K562 (cell line): Measurements from ENCODE around the gene WIPF3. TPM values are rescaled to one million over a fixed set of nuclear protein-coding genes. Genes with fewer than 3 reads are reported as not detected.

Experiments
- CBFA2T2 ChIP-seq: fragments of 450-650 bp; conservative IDR thresholded peaks from 2 replicates; pipeline ENCODE4 v1.6.1; 2017; ENCODE audit warnings: mild to moderate bottlenecking
- FOXA3 ChIP-seq, 2 experiments: fragments of 450-650 bp in 1 of 2; sonication (generic) in 1 of 2; formaldehyde crosslinking; IDR thresholded peaks in 1 of 2; conservative IDR thresholded peaks in 1 of 2; 2 replicates each; pipeline versions ENCODE4 v1.4.0 to v1.8.0; 2020 to 2022; ENCODE audit warnings: mild to moderate bottlenecking in 2 of 2, missing genetic modification reagents in 1 of 2
- NFATC3 ChIP-seq: fragments of 450-650 bp; IDR thresholded peaks from 2 replicates; pipeline ENCODE4 v1.6.1; 2017; ENCODE audit warnings: mild to moderate bottlenecking
- NR2C1 ChIP-seq, 2 experiments: fragments of 450-650 bp; IDR thresholded peaks; 2 replicates each; pipeline ENCODE4 v1.6.1; 2017; ENCODE audit warnings: mild to moderate bottlenecking in 2 of 2, antibody characterized with exemption in 1 of 2, inconsistent platforms in 1 of 2, missing compliant biosample characterization in 1 of 2, missing genetic modification characterization in 1 of 2
- SRSF3 ChIP-seq: fragments of 200-400 bp; formaldehyde crosslinking; IDR thresholded peaks from 2 replicates; pipeline ENCODE4 v1.6.1; 2016; ENCODE audit warnings: mild to moderate bottlenecking, low read length, moderate library complexity; ENCODE audit not compliant: insufficient read depth
- THAP7 ChIP-seq: fragments of 250-450 bp; sonication (Bioruptor Pico); IDR thresholded peaks from 2 replicates; pipeline ENCODE4 v1.5.0; 2021
- U2AF2 ChIP-seq: fragments of 200-400 bp; formaldehyde crosslinking; optimal IDR thresholded peaks from 2 replicates; pipeline ENCODE3; 2017; ENCODE audit warnings: low read depth, mild to moderate bottlenecking, low read length
- VEZF1 ChIP-seq: fragments of 200-800 bp; sonication (Bioruptor generic); IDR thresholded peaks from 2 replicates; pipeline ENCODE4 v1.6.1; 2017; ENCODE audit warnings: missing genetic modification characterization, missing compliant biosample characterization
- ZNF384 ChIP-seq: IDR thresholded peaks from 2 replicates; pipeline ENCODE4 v1.6.1; 2012; ENCODE audit warnings: low read depth, low read length, improper control_type of control experiment
- ZNF583 ChIP-seq: fragments of 250-450 bp; sonication (Bioruptor Pico); IDR thresholded peaks from 2 replicates; pipeline ENCODE4 v1.4.0; 2020
- polyA plus RNA-seq, 8 experiments: library from polyadenylated mRNA; depleted of rRNA in 4 of 8; stranded (reverse) in 5 of 8; unstranded in 3 of 8; fragments of >200 nt; fragmentation: Nextera tagmentation in 2 of 8; fragmentation: Illumina TruSeq in 1 of 8; extraction: Ambion mirVana in 2 of 8; extraction: Trizol in 1 of 8; gene quantifications; 2 replicates each; pipeline versions ENCODE4 v1.2.1 to v1.2.3, GENCODE V29; 2011 to 2014; ENCODE audit warnings: inconsistent platforms in 1 of 8, missing spikeins in 1 of 8
- total RNA-seq, 7 experiments: library from RNA; depleted of rRNA in 6 of 7; stranded (reverse); fragments of >200 nt in 6 of 7; fragmentation: Illumina TruSeq in 2 of 7; extraction: Trizol in 2 of 7; gene quantifications; 2 replicates each; pipeline versions ENCODE4 v1.2.1 to v1.2.3, GENCODE V29; 2011 to 2021; ENCODE audit warnings: low replicate concordance in 1 of 7
- TF ChIP-seq, protein P1 (sequence below), 2 experiments: fragments of 250-450 bp in 1 of 2; fragments of 450-650 bp in 1 of 2; sonication (Bioruptor Pico) in 1 of 2; IDR thresholded peaks; 2 replicates each; pipeline versions ENCODE4 v1.6.1 to v1.8.0; 2016 to 2021; ENCODE audit warnings: mild to moderate bottlenecking in 2 of 2, moderate library complexity in 2 of 2, missing compliant biosample characterization in 1 of 2, missing genetic modification characterization in 1 of 2
- TF ChIP-seq, protein P2 (sequence below), 2 experiments: fragments of 200-800 bp in 1 of 2; sonication (Bioruptor generic) in 1 of 2; sonication (generic) in 1 of 2; formaldehyde crosslinking in 1 of 2; IDR thresholded peaks in 1 of 2; conservative IDR thresholded peaks in 1 of 2; 2 replicates each; pipeline versions ENCODE4 v1.5.0 to v1.6.1; 2016 to 2020; ENCODE audit warnings: missing compliant biosample characterization in 1 of 2, missing genetic modification characterization in 1 of 2, missing genetic modification reagents in 1 of 2
- TF ChIP-seq, protein P3 (sequence below): fragments of 450-650 bp; formaldehyde crosslinking; IDR thresholded peaks from 2 replicates; pipeline ENCODE4 v1.4.0; 2020; ENCODE audit warnings: mild to moderate bottlenecking, moderate library complexity

Gene WIPF3
- total and polyA plus RNA-seq, 9 of the 15 experiments (the other 6 are each of a cell fraction or from before 2014, with no cell fraction given) = 0.18 to 3.2 (median 1.7) TPM

- TF ChIP-seq, protein P1, sequence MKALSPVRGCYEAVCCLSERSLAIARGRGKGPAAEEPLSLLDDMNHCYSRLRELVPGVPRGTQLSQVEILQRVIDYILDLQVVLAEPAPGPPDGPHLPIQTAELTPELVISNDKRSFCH (CRISPR knock-in tag; IDR thresholded peaks at IDR 0.05) = no peak
- TF ChIP-seq, protein P1 (tag; IDR thresholded peaks at IDR 0.05) = peak; percentile 69; the same call in 1 of the 2 replicates
- TF ChIP-seq, protein P2, sequence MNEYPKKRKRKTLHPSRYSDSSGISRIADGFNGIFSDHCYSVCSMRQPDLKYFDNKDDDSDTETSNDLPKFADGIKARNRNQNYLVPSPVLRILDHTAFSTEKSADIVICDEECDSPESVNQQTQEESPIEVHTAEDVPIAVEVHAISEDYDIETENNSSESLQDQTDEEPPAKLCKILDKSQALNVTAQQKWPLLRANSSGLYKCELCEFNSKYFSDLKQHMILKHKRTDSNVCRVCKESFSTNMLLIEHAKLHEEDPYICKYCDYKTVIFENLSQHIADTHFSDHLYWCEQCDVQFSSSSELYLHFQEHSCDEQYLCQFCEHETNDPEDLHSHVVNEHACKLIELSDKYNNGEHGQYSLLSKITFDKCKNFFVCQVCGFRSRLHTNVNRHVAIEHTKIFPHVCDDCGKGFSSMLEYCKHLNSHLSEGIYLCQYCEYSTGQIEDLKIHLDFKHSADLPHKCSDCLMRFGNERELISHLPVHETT (CRISPR knock-in tag; conservative IDR thresholded peaks at IDR 0.05 in 1 of 2, IDR thresholded peaks at IDR 0.05 in 1 of 2) = 0 out of 4 replicates have a peak, but pooled peaks of 1 of the 2 experiments have one; percentile 20
- TF ChIP-seq FOXA3 (CRISPR knock-in tag; conservative IDR thresholded peaks at IDR 0.05 in 1 of 2, IDR thresholded peaks at IDR 0.05 in 1 of 2) = no peak
- TF ChIP-seq THAP7 (CRISPR knock-in tag) = no peak
- no peak for TF ChIP-seq VEZF1
- peak; percentile 55; the same call in 1 of the 2 replicates for TF ChIP-seq ZNF583
- no peak for TF ChIP-seq NFATC3
- TF ChIP-seq, protein P3, sequence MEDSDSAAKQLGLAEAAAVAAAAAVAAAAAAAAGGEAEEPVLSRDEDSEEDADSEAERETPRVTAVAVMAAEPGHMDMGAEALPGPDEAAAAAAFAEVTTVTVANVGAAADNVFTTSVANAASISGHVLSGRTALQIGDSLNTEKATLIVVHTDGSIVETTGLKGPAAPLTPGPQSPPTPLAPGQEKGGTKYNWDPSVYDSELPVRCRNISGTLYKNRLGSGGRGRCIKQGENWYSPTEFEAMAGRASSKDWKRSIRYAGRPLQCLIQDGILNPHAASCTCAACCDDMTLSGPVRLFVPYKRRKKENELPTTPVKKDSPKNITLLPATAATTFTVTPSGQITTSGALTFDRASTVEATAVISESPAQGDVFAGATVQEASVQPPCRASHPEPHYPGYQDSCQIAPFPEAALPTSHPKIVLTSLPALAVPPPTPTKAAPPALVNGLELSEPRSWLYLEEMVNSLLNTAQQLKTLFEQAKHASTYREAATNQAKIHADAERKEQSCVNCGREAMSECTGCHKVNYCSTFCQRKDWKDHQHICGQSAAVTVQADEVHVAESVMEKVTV (CRISPR knock-in tag) = no peak
- TF ChIP-seq ZNF384 = no peak
- peak; percentile 28; the same call in 1 of the 2 replicates for TF ChIP-seq NR2C1 (IDR thresholded peaks at IDR 0.05)
- peak; percentile 46; the same call in 1 of the 2 replicates for TF ChIP-seq NR2C1 (tag; IDR thresholded peaks at IDR 0.05)
- TF ChIP-seq CBFA2T2 = peak; percentile 17; the same call in 1 of the 2 replicates
- TF ChIP-seq SRSF3 = no peak
- no peak for TF ChIP-seq U2AF2
Observed at GRCh38 chr7:29798422-29798821, 7.9 kb upstream of the WIPF3 start (continued).
